GM19239 (cell line): Measurements from ENCODE around the gene RFLNA.

Source experiments
- DNase-seq: peaks from one replicate; pipeline ENCODE4 v3.0.0; 2011; ENCODE audit warnings: low spot score; ENCODE audit not compliant: insufficient read length
- FAIRE-seq: peaks from 2 replicates; lab custom pipeline; 2011; peaks lifted over from hg19 to GRCh38; lab: Jason Lieb, UNC

Gene RFLNA

DNA sequence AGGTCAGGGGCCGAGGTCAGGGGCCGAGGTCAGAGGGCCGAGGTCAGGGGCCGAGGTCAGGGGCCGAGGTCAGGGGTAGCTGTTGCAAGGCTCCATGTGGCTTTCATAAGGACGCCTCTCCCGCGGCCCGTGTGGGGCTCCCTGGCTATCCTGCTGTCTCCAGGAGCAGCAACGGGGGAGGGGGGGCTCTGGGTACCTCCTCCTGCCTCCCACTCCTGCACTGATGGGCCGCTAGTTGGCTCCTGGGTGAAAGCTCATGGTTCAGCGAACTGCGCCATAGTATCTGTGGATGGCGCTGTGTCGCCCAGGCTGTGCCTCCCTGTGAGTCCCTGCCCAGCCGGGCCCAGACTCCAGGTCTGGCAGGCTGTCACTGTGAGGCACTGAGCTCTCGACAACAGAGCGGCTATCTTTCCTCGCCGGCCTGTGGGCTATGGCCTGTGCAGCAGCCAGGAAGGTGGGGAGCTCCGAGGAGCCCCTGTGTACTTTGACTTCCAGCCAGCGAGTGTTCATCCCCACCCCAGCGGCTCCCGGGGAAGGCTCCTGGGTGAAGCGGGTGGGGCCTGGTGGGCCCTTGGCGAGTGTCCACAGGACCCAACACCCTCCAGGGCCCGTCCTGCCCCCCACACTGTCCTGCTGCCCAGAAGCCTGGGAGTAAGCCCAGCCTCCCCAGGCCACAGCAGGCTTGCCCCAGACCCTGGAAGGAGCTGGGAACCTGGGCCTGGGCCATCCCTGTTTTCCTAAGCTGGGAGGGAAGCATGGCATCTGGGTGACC lies 8.1 kb downstream of the RFLNA start:
- FAIRE-seq (no peak), DNase-seq (no peak)

DNA sequence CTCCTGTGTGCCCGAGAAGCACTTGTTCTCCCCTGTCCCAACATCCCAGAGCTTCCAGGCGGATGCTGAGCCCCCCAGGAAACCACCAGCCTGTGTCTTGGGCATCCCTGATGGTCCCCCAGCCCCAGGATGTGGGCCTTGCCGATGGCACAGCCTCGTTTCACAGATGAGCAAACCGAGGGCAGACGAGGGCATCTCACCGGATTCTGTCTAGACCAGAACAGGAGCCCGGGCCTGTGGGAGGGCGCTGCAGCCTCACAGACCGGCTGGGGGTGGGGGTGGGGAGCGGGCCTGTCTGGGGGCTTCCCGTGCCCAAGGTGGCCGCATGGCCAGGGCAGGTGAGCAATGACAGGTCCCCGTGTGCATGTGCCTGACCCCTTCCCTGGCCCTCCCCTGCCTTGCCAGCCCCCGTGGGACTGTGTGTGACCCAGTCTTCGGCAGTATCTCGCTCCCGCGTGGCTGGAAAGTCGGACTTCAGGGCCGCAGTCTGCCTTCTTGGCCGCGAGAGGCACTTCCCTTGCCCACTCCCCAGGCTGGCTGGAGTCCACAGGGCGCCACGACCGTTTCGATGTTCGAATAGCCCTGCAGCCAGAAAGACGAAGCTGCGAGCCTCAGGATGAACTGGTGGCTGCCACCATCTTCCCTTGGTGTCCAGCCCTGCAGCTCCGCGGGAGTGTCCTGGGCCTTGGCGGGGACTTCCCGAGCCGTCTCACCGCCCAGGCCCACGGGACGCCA lies 8.9 kb downstream of the RFLNA start:
- FAIRE-seq (no peak), DNase-seq (no peak)

DNA sequence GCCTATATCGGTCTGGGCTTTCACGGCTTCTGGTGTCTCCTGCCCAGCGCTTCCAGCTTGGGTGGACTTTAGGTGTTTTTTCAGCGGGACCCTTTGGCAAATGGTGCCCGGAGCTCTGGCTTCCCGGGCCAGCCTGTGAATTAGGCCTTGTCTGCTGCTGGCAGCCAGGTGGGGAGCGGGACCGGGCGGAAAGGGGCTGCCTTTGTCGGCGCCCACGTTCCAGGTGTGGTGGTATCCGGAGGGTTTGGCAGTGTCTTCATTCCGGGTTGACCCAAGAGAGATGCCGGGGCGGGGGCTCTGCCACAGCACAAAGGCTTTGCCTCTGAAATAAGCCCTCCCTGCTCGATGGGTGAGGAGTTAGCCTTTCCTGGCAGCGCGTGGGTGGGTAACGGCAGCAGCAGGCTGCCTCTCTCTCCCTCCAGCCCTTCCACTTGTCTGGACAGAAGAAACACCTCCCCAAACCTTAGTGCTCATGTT lies 9.5 kb downstream of the RFLNA start:
- DNase-seq = no peak
- no peak for FAIRE-seq

DNA sequence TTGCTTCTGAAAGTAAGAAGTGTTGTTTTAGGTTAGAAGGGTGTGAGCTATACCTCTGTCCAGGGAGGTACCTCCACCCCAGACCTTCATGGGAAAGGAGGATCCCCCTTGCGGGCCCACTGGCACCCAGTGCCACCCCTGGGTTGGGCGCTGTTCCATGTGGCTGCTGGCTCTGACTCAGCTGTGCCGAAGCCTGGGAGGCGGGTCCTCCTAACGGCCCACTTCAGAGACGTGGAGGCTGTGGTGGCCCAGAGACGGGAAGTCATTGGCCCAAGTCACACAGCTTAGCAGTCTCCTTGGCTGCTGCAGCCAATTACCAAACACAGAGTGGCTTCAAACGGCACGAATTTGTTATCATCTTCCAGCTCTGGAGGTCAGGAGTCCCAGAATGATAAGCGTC lies 10.2 kb downstream of the RFLNA start:
- DNase-seq (no peak), FAIRE-seq (no peak)

DNA sequence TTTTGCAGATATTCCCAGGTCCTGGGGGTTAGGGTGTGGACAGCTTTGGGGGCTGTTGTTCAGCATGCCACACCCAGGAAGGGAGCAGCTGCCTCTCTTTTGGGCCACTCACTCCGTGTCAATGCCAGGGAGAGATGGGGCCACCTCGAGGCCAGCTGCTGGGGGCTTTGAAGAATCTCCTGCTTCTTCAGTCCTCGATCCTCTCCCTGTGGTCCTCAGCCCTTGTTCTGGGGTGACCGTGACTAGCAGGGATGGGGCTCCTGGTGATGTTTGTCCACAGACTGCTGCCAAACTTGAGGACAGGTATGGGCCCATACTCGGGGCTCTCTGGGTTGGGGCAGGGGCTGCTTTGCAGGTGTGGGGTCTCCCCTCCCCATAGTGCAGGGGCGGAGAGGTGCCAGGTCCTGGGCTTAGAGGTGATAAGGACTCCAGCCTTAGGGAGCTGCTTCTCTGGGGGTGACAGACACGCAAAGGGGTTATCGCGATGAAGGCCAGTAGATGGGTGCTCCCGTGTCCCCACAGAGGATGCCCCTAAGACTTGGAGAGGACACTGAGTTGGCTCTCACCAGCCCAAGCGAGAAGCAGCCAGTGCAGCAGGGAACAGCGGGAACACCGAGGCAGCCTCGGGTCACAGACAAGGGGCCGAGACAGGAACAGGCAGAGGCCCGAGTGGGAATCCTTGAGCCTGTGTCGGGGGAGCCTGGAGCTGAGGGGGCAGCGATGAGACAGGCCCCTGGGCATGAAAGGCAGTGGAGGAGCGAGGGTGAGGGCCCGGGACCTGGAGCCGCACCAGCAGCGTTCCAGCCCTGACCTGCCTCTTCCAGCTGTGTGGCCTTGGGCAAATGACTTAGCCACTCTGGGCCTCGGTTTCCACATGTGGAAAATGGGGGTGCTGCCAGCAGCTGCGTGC lies 11.1 kb downstream of the RFLNA start:
- DNase-seq = no peak
- no peak for FAIRE-seq

DNA sequence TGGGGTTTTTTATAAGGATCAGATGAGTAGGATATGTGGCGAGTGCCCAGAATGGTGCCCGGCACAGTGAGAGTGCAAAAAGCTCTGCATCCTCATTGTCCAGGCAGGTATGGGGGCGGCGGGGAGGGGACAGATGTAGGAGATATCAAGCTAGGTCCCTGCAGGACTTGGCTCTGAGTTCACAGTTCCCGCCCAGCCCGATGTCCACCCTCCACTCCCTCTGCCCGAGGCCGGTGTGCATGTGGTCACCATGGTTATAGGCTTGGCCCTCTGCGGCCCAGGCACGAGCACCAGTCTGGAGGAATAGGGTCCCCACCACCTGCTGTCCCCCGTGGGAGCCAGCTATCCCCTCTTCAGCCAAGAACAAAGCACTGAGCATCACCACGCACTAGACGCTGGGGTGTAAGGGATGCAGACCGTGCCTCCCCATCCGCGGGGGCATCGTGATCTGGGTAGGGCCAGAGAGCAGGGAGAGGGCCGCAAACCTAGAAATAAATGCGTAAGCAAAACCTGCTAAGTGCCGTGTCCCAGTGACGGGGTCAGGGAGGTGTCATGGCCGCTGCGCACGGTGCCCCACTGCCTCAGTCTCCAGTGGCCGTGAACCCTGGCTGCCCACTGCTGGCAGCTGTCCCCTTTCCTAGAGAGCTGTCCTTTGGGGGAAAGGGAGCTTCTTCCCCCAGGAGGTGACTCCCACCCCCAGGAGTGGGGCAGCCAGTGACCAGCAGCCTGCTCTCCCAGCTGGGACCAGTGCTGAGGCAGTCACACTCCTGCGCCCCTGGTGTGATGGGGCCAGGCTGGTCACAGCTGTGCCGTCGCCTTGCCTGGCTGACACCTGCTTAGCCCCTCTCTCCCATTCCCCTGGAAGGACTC lies 12.0 kb downstream of the RFLNA start:
- FAIRE-seq (no peak), DNase-seq (no peak)

DNA sequence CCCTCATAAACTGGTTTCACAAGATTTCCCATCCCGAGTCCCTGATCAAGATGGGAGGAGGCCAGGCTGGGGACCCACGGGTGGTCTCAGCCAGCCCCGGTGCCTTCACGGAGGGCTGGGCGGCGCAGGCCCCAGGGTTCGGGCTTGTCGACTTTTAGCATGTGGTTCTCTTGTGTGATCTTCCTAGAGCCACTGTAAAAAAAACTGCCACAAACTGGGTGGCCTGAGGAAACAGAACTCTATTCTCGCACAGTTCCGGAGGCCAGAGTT lies 12.6 kb downstream of the RFLNA start:
- FAIRE-seq (no peak), DNase-seq (no peak)

DNA sequence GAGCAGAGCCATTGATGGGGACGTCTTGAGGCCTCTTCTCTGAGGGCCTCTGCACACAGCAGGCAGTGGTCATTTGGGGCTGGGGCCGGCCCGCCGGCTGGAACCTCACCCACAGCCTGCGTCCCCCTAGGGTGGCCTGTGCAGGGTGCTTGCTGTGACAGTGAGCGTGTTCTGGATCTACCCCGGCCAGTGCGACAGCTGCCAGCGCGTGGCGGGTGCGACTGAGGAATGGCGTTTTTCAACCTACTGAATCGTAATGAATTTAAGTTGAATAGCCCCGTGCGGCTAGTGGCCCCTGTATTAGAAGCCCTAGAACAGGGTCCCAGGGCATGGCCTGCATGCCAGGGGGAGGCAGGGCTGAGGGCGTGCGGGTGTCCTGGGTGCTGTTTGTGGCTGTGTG lies 13.8 kb downstream of the RFLNA start:
- DNase-seq (no peak), FAIRE-seq (no peak)

DNA sequence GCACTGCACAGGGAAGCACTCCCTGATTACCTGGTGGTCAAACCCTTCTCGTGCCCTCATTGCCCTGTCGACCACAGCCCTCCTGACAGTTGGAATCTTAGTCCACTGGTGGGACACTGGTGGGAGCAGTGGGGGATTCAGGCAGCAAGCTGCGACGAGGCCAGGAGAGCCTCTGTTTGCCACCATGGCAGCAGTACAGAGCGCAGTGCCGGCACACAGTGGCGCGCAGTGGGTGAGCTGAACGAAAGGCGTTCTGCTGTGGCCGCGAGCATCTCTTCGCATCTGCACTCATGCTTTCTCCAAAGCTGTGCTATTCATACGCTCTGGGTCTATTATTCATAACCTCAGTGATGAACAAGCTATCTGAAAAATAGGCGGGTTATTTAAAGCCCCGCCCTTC lies 14.3 kb downstream of the RFLNA start:
- DNase-seq (no peak), FAIRE-seq (no peak)

DNA sequence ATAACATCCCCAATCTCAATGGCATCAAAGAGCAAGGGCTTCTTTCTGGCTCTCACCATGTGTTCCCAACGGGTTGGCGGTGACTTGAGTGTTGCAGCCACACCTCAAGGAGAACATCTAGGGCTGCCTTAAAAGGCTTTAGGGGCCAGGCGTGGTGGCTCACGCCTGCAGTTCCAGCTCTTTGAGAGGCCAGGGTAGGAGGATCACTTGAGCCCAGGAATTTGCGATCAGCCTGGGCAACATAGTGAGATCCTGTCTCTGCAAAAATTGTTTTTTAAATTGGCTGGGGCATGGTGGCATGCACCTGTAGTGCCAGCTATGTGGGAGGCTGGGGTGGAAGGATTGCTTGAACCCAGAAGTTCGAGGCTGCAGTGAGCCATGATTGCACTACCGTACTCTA lies 14.9 kb downstream of the RFLNA start:
- DNase-seq (no peak), FAIRE-seq (no peak)

DNA sequence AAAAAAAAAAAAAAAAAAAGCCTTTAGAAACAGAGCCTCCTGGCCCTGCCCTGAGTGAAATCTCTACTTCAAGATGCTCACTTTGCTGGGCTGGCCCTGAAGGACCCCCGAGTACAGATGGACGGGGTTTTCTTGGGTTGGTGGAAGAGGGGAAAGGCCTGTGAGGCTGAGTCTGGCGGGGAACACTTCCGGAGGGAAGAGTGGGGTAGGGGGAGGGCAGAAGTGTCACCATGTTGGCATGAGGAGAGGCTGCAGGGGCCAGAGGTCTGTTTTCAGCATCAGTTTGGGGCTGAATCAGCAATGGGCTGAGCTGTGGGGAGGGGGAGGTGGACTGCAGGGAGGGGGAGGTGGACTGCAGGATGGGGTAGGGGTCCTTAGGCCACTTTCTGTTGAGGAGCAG lies 15.3 kb downstream of the RFLNA start:
- DNase-seq (no peak), FAIRE-seq (no peak)

DNA sequence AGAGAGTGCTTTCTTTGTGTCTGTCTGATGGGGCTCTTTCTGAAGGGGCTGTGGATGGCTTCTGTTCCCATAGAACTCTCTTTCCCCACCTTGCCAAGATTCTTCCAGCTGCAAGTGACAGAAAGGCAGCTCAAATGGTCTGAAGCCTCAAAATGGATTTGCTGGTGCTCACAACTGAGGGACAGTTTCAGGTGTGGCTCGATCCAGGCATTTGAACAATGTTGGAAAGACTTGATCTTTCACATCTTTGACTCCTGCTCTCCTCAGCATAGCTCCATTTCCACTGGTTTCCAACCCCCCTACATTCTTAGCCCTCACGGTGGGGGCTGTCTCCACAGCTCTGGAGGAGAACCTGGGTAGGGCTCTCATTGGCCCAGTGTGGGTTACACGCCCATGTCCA lies 15.9 kb downstream of the RFLNA start:
- DNase-seq = no peak
- no peak for FAIRE-seq

DNA sequence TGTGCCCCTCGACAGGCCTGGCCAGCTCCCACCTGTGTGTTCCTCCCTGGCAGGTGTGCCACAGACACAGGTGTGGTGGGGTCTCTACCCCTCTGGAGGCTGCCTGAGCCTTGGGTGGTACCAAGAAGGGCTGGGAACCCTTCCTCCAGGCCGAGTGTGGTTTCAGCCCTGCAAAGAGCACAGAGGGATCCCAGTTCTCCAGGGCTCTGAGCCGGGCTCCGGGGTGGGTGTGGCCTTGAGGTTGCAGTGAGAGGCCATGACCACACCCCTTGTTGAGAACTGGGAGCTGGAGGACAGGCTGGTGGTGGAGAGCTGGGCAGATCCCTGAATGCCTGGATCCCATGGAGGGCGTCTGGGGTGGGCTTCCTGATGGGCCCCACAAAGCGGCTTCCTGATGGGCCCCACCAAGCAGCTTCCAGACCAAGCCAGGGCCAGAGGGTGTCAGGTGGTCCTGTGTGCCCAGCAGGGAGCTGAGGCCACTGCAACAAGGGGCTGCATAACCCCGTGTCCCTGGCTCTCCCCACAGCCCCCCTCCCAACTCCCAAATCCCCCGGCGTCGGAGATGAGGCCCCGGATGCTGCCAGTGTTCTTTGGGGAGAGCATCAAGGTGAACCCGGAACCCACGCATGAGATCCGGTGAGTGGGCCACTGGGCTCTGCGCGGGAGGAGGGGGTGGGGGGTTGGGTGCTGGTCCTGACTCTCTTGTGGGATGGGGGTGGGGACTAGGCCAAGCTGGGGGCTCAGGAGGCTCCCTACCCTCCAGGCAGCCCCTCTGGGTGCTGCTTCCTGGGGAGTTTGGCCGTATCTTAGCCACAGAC lies 16.6 kb downstream of the RFLNA start:
- FAIRE-seq (no peak), DNase-seq (no peak)

DNA sequence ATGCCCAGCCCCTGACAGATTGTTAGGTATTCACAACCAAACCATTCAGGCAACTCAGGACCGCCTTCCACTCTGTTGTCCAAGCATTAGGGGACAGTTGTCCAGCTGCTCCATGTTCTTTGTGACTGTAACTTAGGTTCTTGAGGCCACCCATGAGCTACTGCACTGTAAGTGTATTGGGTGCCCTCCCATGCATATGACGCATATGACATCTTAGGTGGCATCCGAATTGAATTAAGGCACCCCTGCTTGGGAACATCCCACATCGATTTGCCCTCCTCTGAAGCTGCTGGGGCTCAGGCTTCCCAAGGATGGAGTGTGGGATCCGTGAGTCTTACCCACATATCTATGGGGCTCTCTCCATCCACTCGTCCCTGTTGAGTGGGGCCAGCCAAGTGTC lies 17.7 kb downstream of the RFLNA start:
- DNase-seq = no peak
- no peak for FAIRE-seq

DNA sequence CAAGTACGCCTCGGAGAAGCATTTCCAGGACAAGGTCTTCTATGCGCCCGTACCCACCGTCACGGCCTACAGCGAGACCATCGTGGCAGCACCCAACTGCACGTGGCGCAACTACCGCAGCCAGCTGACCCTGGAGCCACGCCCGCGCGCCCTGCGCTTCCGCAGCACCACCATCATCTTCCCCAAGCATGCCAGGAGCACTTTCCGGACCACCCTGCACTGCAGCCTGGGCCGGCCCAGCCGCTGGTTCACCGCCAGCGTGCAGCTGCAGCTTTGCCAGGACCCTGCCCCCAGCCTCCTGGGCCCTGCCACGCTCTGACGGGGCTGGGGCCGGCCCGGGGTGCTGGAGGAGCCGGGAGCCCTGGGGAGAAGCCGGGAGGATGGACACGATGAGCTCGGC lies 19.3 kb downstream of the RFLNA start:
- no peak for FAIRE-seq

DNA sequence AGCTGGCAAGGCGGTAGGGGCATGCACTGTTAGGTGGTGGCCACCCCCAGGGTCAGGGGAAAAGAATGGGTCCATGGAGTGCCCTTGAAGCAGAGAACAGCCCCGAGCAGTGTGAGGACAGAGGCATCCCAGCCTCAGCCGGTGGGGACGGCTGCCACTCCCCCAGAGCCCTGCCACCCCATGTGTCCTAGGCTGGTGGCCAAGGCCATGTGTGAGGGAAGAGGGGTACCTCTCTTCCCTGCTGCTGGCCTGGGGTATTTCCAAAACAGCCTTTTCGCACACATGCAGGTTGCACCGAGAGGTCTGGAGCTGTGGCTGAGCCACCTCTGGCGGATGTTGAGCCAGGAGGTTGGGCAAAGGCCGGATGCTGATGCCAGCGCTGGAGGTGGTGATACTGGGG lies 19.9 kb downstream of the RFLNA start:
- FAIRE-seq (no peak), DNase-seq (no peak)

More for the DNA sequence above, 19.3 kb downstream of the RFLNA start:
- DNase-seq = no peak

DNA sequence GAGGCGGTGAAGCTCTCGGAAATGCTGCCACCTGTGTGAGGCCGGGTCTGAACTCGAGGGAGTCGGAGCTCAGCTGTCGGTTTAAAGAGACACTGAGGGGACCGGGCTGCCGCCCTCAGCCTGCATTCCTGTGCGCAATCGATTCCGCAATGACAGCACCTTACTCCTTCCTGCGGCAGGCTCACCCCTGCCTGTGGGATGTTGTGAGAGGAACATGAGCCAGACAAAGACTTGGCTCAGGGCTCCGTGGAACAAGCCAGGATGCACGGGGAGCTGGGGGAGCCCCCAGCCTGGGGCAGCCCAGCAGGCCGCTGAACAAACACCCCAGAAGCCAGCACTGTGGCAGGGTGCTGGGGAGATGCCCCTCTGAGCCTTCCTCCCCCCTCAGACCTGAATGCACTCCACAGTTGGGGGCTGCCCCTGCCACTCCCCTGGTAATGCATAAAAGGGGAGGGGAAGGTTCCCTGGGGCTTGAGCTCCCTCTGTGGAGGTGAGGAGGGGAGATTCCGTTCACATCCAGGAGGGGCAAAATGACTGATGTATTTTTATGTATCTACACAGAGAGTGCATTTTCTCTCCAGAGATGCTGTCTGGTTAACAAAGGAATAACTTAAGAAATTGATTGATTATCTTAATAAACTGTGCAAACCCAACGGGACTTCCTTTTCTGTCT lies 20.6 kb downstream of the RFLNA start:
- no peak for FAIRE-seq

DNA sequence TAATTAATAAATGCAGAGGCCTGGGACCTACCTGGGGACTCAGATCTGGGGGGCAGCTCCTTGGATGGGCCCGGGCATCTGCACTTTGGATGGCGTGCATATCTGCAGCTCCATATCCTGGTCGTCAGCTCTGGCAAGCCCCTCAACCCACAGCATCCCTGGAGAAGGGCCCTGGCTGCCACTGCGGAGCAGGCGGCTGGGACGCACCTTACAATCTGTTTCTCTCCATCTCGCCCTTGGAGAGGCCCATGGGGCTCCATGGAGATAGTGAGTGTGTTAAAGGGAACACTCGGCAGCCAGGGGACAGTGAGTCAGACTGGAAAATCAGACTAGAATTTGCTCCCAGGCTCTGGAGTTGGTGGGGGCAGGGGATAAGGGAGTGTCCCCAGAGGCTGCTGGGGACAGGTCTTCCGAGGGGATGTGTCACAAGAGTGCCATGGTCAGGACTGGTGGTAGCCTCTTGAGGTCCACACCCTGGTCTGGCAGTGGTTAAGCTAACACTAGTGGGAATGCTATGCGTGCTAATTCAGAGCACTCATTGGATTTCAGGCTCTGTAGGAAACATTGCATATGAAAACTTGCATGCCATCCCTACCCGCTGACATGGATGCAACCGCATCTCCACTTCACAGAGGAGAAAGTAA lies 21.5 kb downstream of the RFLNA start:
- DNase-seq (no peak), FAIRE-seq (no peak)

More for the DNA sequence above, 20.6 kb downstream of the RFLNA start:
- no peak for DNase-seq
